Stimulated activated CD8-positive, alpha-beta memory T cell treated with anti-CD3 and anti-CD28 coated beads, Interleukin-2, amount 100 ng/mL, for 1 hour (primary cell): ENCODE measurements around the gene ARHGAP40.

Experiments
- DNase-seq, 2 donors: peaks; one replicate each; pipeline ENCODE4 v3.0.0-alpha.2; 2020; ENCODE audit warnings: low read depth in 2 of 2

Gene ARHGAP40

GRCh38 chr20:38650010-38650409, 48.4 kb downstream of the ARHGAP40 start:
- no peak for DNase-seq

GRCh38 chr20:38651154-38651553, 49.5 kb downstream of the ARHGAP40 start:
- no peak for DNase-seq

- DNase-seq = no peak
Observed at GRCh38 chr20:38651562-38651961, 50.0 kb downstream of the ARHGAP40 start.

GRCh38 chr20:38652995-38653394, 51.4 kb downstream of the ARHGAP40 start:
- no peak for DNase-seq

GRCh38 chr20:38657390-38657789, 55.8 kb downstream of the ARHGAP40 start:
- DNase-seq = no peak

- no peak for DNase-seq
Observed at GRCh38 chr20:38658879-38659596, 57.4 kb downstream of the ARHGAP40 start.

GRCh38 chr20:38659597-38659880, 57.9 kb downstream of the ARHGAP40 start:
- no peak for DNase-seq

GRCh38 chr20:38660429-38660828, 58.8 kb downstream of the ARHGAP40 start:
- no peak for DNase-seq

GRCh38 chr20:38663660-38664059, 62.1 kb downstream of the ARHGAP40 start:
- DNase-seq = no peak

GRCh38 chr20:38664284-38664683, 62.7 kb downstream of the ARHGAP40 start:
- DNase-seq = no peak

- DNase-seq = no peak
Observed at GRCh38 chr20:38665094-38665493, 63.5 kb downstream of the ARHGAP40 start.

- DNase-seq = no peak
Observed at GRCh38 chr20:38665506-38666285, 64.1 kb downstream of the ARHGAP40 start.

GRCh38 chr20:38667417-38667956, 65.9 kb downstream of the ARHGAP40 start:
- DNase-seq = no peak

GRCh38 chr20:38669688-38670087, 68.1 kb downstream of the ARHGAP40 start:
- DNase-seq = no peak

GRCh38 chr20:38670786-38671185, 69.2 kb downstream of the ARHGAP40 start:
- no peak for DNase-seq

- no peak for DNase-seq
Observed at GRCh38 chr20:38671186-38671585, 69.6 kb downstream of the ARHGAP40 start.

- no peak for DNase-seq
Observed at GRCh38 chr20:38671701-38672292, 70.2 kb downstream of the ARHGAP40 start.

GRCh38 chr20:38672504-38672903, 70.9 kb downstream of the ARHGAP40 start:
- DNase-seq = no peak

- DNase-seq = no peak
Observed at GRCh38 chr20:38673261-38673660, 71.7 kb downstream of the ARHGAP40 start.

GRCh38 chr20:38673725-38674091, 72.1 kb downstream of the ARHGAP40 start:
- DNase-seq = no peak

GRCh38 chr20:38674092-38674764, 72.6 kb downstream of the ARHGAP40 start:
- peak; percentile 22 to 30 for DNase-seq

- DNase-seq = no peak
Observed at GRCh38 chr20:38674765-38675133, 73.1 kb downstream of the ARHGAP40 start.
